WTC11 (cell line): ENCODE measurements around the gene ATRIP. TPM values are rescaled to one million over a fixed set of nuclear protein-coding genes. Genes with fewer than 3 reads are reported as not detected.

Source experiments
- ARID4B ChIP-seq: sonication (generic); formaldehyde crosslinking; IDR thresholded peaks from 2 replicates; pipeline ENCODE4 v1.8.0; 2023; ENCODE audit warnings: missing genetic modification reagents, mild to moderate bottlenecking, borderline replicate concordance
- EMX1 ChIP-seq: fragments of 250-450 bp; sonication (Bioruptor Pico); IDR thresholded peaks from 2 replicates; pipeline ENCODE4 v1.8.0; 2021; ENCODE audit warnings: mild to moderate bottlenecking
- ESRRA ChIP-seq: sonication (generic); formaldehyde crosslinking; IDR thresholded peaks from 2 replicates; pipeline ENCODE4 v1.8.1; 2022; ENCODE audit warnings: mild to moderate bottlenecking, missing genetic modification reagents, borderline replicate concordance
- ETV6 ChIP-seq: sonication (generic); formaldehyde crosslinking; IDR thresholded peaks from 2 replicates; pipeline ENCODE4 v1.8.1; 2022; ENCODE audit warnings: mild to moderate bottlenecking, missing genetic modification reagents
- FOXK1 ChIP-seq: sonication (generic); formaldehyde crosslinking; IDR thresholded peaks from 2 replicates; pipeline ENCODE4 v1.8.0; 2022; ENCODE audit warnings: mild to moderate bottlenecking, moderate library complexity, missing genetic modification reagents
- GABPB1 ChIP-seq: sonication (generic); formaldehyde crosslinking; IDR thresholded peaks from 2 replicates; pipeline ENCODE4 v1.8.1; 2023; ENCODE audit warnings: mild to moderate bottlenecking, missing genetic modification reagents
- IRF1 ChIP-seq: sonication (generic); formaldehyde crosslinking; IDR thresholded peaks from 2 replicates; pipeline ENCODE4 v1.8.0; 2023; ENCODE audit warnings: missing genetic modification reagents
- MAX ChIP-seq: sonication (generic); formaldehyde crosslinking; IDR thresholded peaks from 2 replicates; pipeline ENCODE4 v1.8.0; 2022; ENCODE audit warnings: mild to moderate bottlenecking, missing genetic modification reagents
- NFYB ChIP-seq: sonication (generic); formaldehyde crosslinking; conservative IDR thresholded peaks from 2 replicates; pipeline ENCODE4 v1.8.0; 2022; ENCODE audit warnings: low read depth, missing genetic modification reagents
- NR3C1 ChIP-seq: sonication (generic); formaldehyde crosslinking; conservative IDR thresholded peaks from 2 replicates; pipeline ENCODE4 v1.8.1; 2023; ENCODE audit warnings: low read depth, mild to moderate bottlenecking, missing genetic modification reagents
- PREB ChIP-seq: sonication (generic); formaldehyde crosslinking; IDR thresholded peaks from 2 replicates; pipeline ENCODE4 v1.8.1; 2022; ENCODE audit warnings: mild to moderate bottlenecking, missing genetic modification reagents, moderate library complexity, borderline replicate concordance
- RORB ChIP-seq: fragments of 250-450 bp; sonication (Bioruptor Pico); IDR thresholded peaks from 2 replicates; pipeline ENCODE4 v1.9.0; 2021; ENCODE audit warnings: mild to moderate bottlenecking
- SMAD3 ChIP-seq: sonication (generic); formaldehyde crosslinking; IDR thresholded peaks from 2 replicates; pipeline ENCODE4 v1.8.0; 2022; ENCODE audit warnings: missing genetic modification reagents, mild to moderate bottlenecking, borderline replicate concordance
- SOX15 ChIP-seq: fragments of 250-450 bp; sonication (Bioruptor Pico); IDR thresholded peaks from 2 replicates; pipeline ENCODE4 v1.9.0; 2021; ENCODE audit warnings: mild to moderate bottlenecking
- SP1 ChIP-seq: sonication (generic); formaldehyde crosslinking; conservative IDR thresholded peaks from 2 replicates; pipeline ENCODE4 v1.8.1; 2022; ENCODE audit warnings: missing genetic modification reagents
- TEAD1 ChIP-seq: sonication (generic); formaldehyde crosslinking; IDR thresholded peaks from 2 replicates; pipeline ENCODE4 v1.8.0; 2022; ENCODE audit warnings: mild to moderate bottlenecking, missing genetic modification reagents
- TP53 ChIP-seq: sonication (generic); formaldehyde crosslinking; IDR thresholded peaks from 2 replicates; pipeline ENCODE4 v1.8.1; 2023; ENCODE audit warnings: mild to moderate bottlenecking, missing genetic modification reagents
- USF2 ChIP-seq: sonication (generic); formaldehyde crosslinking; IDR thresholded peaks from 2 replicates; pipeline ENCODE4 v1.8.1; 2023; ENCODE audit warnings: mild to moderate bottlenecking, missing genetic modification reagents, moderate library complexity
- ZNF121 ChIP-seq: sonication (generic); formaldehyde crosslinking; IDR thresholded peaks from 2 replicates; pipeline ENCODE4 v1.8.0; 2023; ENCODE audit warnings: missing genetic modification reagents
- ZNF281 ChIP-seq: sonication (generic); formaldehyde crosslinking; IDR thresholded peaks from 2 replicates; pipeline ENCODE4 v1.8.0; 2023; ENCODE audit warnings: mild to moderate bottlenecking, missing genetic modification reagents
- ZNF416 ChIP-seq: fragments of 250-450 bp; sonication (Bioruptor Pico); IDR thresholded peaks from 2 replicates; pipeline ENCODE4 v1.9.0; 2021; ENCODE audit warnings: mild to moderate bottlenecking, inconsistent platforms
- ZSCAN18 ChIP-seq: fragments of 250-450 bp; sonication (Bioruptor Pico); IDR thresholded peaks from 2 replicates; pipeline ENCODE4 v2.1.2; 2022; ENCODE audit warnings: mild to moderate bottlenecking, moderate library complexity
- total RNA-seq: library from RNA; stranded (reverse); gene quantifications from 3 replicates; pipeline ENCODE4 v1.2.3, GENCODE V29; 2021
- TF ChIP-seq, protein P1 (sequence below): fragments of 250-450 bp; sonication (Bioruptor Pico); IDR thresholded peaks from 2 replicates; pipeline ENCODE4 v1.9.0; 2021; ENCODE audit warnings: mild to moderate bottlenecking
- TF ChIP-seq, protein P2 (sequence below): sonication (generic); formaldehyde crosslinking; IDR thresholded peaks from 2 replicates; pipeline ENCODE4 v1.8.0; 2022; ENCODE audit warnings: mild to moderate bottlenecking, missing genetic modification reagents

ATRIP gene
- total RNA-seq, 1 experiment from 2014 or later, result 18.2 TPM

GRCh38 chr3:48474619-48475018 is 28.1 kb downstream of the ATRIP start (continued):
- TF ChIP-seq, protein P1, sequence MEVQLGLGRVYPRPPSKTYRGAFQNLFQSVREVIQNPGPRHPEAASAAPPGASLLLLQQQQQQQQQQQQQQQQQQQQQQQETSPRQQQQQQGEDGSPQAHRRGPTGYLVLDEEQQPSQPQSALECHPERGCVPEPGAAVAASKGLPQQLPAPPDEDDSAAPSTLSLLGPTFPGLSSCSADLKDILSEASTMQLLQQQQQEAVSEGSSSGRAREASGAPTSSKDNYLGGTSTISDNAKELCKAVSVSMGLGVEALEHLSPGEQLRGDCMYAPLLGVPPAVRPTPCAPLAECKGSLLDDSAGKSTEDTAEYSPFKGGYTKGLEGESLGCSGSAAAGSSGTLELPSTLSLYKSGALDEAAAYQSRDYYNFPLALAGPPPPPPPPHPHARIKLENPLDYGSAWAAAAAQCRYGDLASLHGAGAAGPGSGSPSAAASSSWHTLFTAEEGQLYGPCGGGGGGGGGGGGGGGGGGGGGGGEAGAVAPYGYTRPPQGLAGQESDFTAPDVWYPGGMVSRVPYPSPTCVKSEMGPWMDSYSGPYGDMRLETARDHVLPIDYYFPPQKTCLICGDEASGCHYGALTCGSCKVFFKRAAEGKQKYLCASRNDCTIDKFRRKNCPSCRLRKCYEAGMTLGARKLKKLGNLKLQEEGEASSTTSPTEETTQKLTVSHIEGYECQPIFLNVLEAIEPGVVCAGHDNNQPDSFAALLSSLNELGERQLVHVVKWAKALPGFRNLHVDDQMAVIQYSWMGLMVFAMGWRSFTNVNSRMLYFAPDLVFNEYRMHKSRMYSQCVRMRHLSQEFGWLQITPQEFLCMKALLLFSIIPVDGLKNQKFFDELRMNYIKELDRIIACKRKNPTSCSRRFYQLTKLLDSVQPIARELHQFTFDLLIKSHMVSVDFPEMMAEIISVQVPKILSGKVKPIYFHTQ (CRISPR knock-in tag), result no peak
- TF ChIP-seq, protein P2, sequence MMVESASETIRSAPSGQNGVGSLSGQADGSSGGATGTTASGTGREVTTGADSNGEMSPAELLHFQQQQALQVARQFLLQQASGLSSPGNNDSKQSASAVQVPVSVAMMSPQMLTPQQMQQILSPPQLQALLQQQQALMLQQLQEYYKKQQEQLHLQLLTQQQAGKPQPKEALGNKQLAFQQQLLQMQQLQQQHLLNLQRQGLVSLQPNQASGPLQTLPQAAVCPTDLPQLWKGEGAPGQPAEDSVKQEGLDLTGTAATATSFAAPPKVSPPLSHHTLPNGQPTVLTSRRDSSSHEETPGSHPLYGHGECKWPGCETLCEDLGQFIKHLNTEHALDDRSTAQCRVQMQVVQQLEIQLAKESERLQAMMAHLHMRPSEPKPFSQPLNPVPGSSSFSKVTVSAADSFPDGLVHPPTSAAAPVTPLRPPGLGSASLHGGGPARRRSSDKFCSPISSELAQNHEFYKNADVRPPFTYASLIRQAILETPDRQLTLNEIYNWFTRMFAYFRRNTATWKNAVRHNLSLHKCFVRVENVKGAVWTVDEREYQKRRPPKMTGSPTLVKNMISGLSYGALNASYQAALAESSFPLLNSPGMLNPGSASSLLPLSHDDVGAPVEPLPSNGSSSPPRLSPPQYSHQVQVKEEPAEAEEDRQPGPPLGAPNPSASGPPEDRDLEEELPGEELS (CRISPR knock-in tag), result peak; percentile 80; the same call in 1 of the 2 replicates
- peak; percentile 55; the same call in 1 of the 2 replicates for TF ChIP-seq FOXK1
- no peak for TF ChIP-seq EMX1 (CRISPR knock-in tag)
- TF ChIP-seq PREB (CRISPR knock-in tag), result no peak
- no peak for TF ChIP-seq SOX15 (CRISPR knock-in tag)
- 0 out of 2 replicates have a peak, but pooled peaks have one; percentile 16 for TF ChIP-seq USF2 (CRISPR knock-in tag)
- TF ChIP-seq NFYB (CRISPR knock-in tag), result no peak
- TF ChIP-seq GABPB1 (CRISPR knock-in tag), result no peak
- no peak for TF ChIP-seq ESRRA (CRISPR knock-in tag)
- TF ChIP-seq ETV6 (CRISPR knock-in tag), result peak; percentile 91
- no peak for TF ChIP-seq ZSCAN18 (CRISPR knock-in tag)
- peak; percentile 87 for TF ChIP-seq MAX
- TF ChIP-seq ZNF281, result peak; percentile 99
- no peak for TF ChIP-seq RORB (CRISPR knock-in tag)
- no peak for TF ChIP-seq NR3C1 (CRISPR knock-in tag)
- peak; percentile 45; the same call in 1 of the 2 replicates for TF ChIP-seq ARID4B (CRISPR knock-in tag)
- TF ChIP-seq TP53 (CRISPR knock-in tag), result no peak
- no peak for TF ChIP-seq IRF1
- 0 out of 2 replicates have a peak, but pooled peaks have one; percentile 69 for TF ChIP-seq ZNF121 (CRISPR knock-in tag)
- TF ChIP-seq SP1 (CRISPR knock-in tag), result peak; percentile 68
- peak; percentile 54; the same call in 1 of the 2 replicates for TF ChIP-seq SMAD3
- TF ChIP-seq TEAD1 (CRISPR knock-in tag), result peak; percentile 95
- TF ChIP-seq ZNF416 (CRISPR knock-in tag), result no peak
